ENCODE data around the gene CPTP. TPM values are rescaled to one million over a fixed set of nuclear protein-coding genes. Genes with fewer than 3 reads are reported as not detected.
A peak's percentile ranks its signal among the peaks of the same experiment; 100 is the strongest.

Gene CPTP
- total RNA-seq, 4 donors from 2014 or later, result 10.7 to 94.0 (median 84.6) TPM

GRCh38 chr1:1318131-1318652, 6.4 kb upstream of the CPTP start:
- H3K27ac ChIP-seq, result peak overlapping the region in 2 of 4 donors; percentile 35 to 69
- H3K36me3 ChIP-seq, result peaks cover 0 to 58% (median 0%) of the 10 kb centered on the region in 3 donors
- no peak overlapping the region for H3K4me3 ChIP-seq
- no peaks in the 10 kb centered on the region for H3K9me3 ChIP-seq
- no peak for TF ChIP-seq CTCF (IDR thresholded peaks at IDR 0.05)
- TF ChIP-seq POLR2A (IDR thresholded peaks at IDR 0.05), result no peak
- no peaks in the 10 kb centered on the region for H3K27me3 ChIP-seq
- H3K4me1 ChIP-seq, result peaks cover 0 to 28% (median 10%) of the 10 kb centered on the region in 4 donors
- peak; percentile 32 to 85 (median 69) for DNase-seq

- Histone ChIP-seq H3K36me3 (peaks cover 0 to 50% (median 0%) of the 10 kb centered on the region in 3 donors), H3K4me3 (no peak overlapping the region), H3K9me3 (no peaks in the 10 kb centered on the region), H3K4me1 (peaks cover 0 to 33% (median 15%) of the 10 kb centered on the region in 4 donors), H3K27me3 (no peaks in the 10 kb centered on the region), H3K27ac (peak overlapping the region in 2 of 4 donors; percentile 18 to 44)
- DNase-seq, result no peak
- no peak for TF ChIP-seq POLR2A (IDR thresholded peaks at IDR 0.05)
- no peak for TF ChIP-seq CTCF (IDR thresholded peaks at IDR 0.05)
These were observed 5.6 kb upstream of the CPTP start for GRCh38 chr1:1318777-1319645.

- Histone ChIP-seq H3K4me1 (peaks cover 0 to 33% (median 15%) of the 10 kb centered on the region in 4 donors), H3K27ac (no peak overlapping the region), H3K27me3 (no peaks in the 10 kb centered on the region), H3K9me3 (no peaks in the 10 kb centered on the region), H3K36me3 (peaks cover 0 to 44% (median 0%) of the 10 kb centered on the region in 3 donors), H3K4me3 (no peak overlapping the region)
- no peak for TF ChIP-seq CTCF (IDR thresholded peaks at IDR 0.05)
- no peak for TF ChIP-seq POLR2A (IDR thresholded peaks at IDR 0.05)
- no peak for DNase-seq
These were observed 5.0 kb upstream of the CPTP start for GRCh38 chr1:1319646-1319941.

GRCh38 chr1:1320666-1321448, 3.7 kb upstream of the CPTP start:
- no peak for DNase-seq
- Histone ChIP-seq H3K27me3 (no peaks in the 10 kb centered on the region), H3K36me3 (peaks cover 0 to 36% (median 0%) of the 10 kb centered on the region in 3 donors), H3K27ac (no peak overlapping the region), H3K9me3 (no peaks in the 10 kb centered on the region), H3K4me3 (no peak overlapping the region), H3K4me1 (peaks cover 0 to 42% (median 24%) of the 10 kb centered on the region in 4 donors)
- TF ChIP-seq CTCF (IDR thresholded peaks at IDR 0.05), result no peak
- no peak for TF ChIP-seq POLR2A (IDR thresholded peaks at IDR 0.05)

DNA sequence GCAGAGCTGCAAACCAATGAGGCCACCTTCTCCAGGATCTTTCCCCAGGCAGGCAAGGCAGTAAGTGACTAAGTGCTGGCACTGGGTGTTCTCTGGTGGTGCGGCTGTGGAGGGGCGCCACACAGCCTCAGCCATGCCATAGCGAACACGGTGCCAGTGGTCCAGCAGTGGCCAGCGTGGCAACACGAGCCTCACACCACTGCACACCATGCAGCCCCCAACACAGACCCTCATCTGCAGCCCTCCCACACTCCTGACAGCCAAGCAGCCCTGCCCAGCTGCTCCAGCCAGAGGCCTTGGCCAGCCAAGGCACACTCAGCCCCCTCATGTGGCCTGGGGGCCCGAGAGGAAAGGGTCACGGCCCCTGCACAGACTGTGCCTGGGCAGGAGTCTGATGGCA, 3.1 kb upstream of the CPTP start:
- no peak for DNase-seq
- Histone ChIP-seq H3K9me3 (no peaks in the 10 kb centered on the region), H3K4me3 (no peak overlapping the region), H3K4me1 (peaks cover 0 to 49% (median 28%) of the 10 kb centered on the region in 4 donors), H3K36me3 (peaks cover 0 to 35% (median 0%) of the 10 kb centered on the region in 3 donors), H3K27ac (no peak overlapping the region), H3K27me3 (no peaks in the 10 kb centered on the region)
- TF ChIP-seq CTCF (IDR thresholded peaks at IDR 0.05) (no peak), POLR2A (IDR thresholded peaks at IDR 0.05) (no peak)

Measured in Peyer's patch (tissue), 4 donors.